LNCAP (cell line): ENCODE measurements around the gene IGF1R.

Experiments used
- TF ChIP-seq, protein P1 (sequence below): fragments of 450-650 bp; IDR thresholded peaks from 2 replicates; pipeline ENCODE4 v1.5.1; 2017; ENCODE audit warnings: mild to moderate bottlenecking

The IGF1R gene

DNA sequence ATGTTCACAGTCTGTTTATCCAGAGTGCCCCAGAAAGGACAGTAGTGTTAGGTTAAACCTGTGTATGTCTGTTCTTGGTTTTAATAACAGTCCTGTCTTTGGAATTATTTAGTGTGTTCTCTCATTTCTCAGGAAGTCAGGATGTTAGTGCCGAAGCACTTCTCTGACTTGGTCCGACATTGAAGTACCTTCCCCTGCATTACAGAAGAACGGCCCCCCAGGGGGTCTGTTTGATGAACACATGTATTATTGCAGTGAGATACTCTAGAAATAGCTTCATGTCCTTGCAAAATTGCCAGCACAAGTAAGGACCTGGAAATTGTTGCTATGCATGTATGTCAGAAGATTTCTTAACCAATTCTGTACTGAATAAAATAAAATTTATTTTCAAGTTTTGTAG lies 110.9 kb downstream of the IGF1R start:
- TF ChIP-seq, protein P1, sequence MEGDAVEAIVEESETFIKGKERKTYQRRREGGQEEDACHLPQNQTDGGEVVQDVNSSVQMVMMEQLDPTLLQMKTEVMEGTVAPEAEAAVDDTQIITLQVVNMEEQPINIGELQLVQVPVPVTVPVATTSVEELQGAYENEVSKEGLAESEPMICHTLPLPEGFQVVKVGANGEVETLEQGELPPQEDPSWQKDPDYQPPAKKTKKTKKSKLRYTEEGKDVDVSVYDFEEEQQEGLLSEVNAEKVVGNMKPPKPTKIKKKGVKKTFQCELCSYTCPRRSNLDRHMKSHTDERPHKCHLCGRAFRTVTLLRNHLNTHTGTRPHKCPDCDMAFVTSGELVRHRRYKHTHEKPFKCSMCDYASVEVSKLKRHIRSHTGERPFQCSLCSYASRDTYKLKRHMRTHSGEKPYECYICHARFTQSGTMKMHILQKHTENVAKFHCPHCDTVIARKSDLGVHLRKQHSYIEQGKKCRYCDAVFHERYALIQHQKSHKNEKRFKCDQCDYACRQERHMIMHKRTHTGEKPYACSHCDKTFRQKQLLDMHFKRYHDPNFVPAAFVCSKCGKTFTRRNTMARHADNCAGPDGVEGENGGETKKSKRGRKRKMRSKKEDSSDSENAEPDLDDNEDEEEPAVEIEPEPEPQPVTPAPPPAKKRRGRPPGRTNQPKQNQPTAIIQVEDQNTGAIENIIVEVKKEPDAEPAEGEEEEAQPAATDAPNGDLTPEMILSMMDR, result no peak

DNA sequence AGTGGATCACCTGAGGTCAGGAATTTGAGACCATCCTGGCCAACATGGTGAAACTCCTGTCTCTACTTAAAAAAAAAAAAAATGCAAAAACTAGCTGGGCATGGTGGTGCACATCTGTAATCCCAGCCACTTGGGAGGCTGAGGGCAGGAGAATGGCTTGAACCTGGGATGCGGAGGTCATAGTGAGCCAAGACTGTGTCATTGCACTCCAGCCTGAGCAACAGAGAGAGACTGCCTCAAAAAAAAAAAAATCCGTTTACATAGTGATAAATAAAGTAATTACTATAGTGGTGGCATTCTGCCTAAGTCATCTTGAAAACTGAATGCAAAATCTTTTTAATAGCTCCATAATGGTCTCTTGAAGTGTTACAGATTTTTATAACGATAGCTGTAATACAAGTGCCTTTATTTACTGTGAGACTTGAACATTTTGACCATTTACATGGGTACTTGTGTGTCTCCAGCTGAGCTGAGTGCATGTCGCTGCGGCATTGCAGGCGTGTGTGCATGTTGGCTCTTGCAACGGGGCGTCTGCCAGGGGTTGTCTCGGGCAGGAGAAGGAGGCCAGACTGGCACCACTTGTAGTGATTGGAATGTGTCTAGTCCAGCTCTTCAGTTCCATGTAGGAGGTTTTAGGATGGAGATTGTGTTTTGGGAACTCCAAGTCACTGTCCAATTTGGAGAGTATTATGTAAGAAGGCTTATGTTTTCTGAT lies 111.9 kb downstream of the IGF1R start:
- TF ChIP-seq, protein P1, result no peak

DNA sequence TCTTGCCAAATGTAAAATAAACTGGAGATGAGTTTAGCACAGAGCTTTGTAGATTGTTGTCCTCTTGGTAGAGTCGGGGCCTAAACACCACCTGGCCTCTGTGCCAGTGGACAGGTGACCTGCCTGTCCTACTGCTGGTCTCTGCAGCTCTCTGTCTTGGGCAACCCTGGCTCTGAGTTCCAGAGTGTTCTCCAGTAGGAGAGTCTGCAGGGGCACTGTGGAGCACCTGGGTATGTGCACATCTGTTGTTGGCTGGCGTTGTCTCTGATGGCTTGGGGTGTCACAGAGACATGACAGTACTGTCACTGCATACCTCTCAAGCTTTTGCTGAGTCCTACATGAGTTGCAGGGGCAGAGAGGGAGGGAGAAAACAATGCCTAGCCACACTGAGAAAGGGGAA lies 112.6 kb downstream of the IGF1R start:
- TF ChIP-seq, protein P1, result no peak

DNA sequence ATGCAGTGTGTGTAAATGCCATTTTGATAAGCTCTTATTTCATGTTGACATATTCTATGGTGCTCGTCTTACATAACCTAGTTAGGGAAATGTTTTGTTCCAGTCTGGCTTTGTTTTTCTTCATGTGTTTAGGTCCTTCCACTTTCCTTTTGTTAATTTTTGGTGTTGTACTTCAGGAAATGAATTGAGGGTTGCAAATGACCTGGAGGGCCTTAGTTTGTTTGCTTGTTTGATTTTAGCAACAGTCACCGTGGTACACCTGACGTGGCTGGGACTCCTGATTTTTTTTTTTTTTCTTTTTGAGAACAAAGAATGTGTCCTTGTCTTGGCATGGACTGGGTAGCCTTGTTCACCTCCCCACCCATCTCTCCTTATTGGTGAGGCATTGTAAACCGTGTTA lies 114.8 kb downstream of the IGF1R start:
- TF ChIP-seq, protein P1, result no peak

DNA sequence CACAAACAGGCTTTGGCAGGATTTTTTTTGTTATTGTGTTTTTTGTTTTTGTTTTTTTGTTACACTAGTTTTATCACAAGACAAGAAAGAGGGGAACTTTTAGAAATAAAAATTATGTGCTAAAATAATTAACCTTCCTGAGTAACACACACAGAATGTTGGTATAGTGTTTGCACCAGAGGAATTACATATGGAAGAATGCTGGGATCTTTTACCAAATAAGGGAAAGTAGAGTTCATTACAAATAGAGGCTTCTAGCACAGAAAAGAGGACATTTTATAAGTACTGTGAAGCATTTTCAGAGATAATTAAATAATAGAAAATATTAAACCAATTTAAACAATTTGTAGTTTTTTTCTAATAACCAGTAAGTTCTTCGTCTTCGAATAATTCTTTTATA lies 116.0 kb downstream of the IGF1R start:
- TF ChIP-seq, protein P1, result no peak

DNA sequence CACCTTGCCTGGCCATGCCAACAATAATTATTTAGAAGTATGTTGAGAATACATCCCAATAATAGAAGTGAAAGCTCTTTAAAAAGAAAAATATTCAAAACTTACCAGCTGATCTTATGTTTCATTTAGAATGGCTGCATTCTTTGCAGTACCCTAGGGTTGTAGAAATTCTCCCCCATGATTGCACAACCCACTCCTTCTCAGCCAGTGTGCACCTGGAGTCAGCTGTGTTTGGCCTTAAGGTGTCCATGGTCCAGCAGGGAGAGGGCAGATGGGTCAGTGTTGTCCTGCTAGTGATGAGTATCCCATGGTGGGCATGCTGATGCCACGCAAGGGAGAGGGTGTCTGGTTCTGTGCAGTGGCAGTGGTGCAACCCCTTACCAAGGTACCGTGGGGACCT lies 117.3 kb downstream of the IGF1R start:
- TF ChIP-seq, protein P1, result no peak

DNA sequence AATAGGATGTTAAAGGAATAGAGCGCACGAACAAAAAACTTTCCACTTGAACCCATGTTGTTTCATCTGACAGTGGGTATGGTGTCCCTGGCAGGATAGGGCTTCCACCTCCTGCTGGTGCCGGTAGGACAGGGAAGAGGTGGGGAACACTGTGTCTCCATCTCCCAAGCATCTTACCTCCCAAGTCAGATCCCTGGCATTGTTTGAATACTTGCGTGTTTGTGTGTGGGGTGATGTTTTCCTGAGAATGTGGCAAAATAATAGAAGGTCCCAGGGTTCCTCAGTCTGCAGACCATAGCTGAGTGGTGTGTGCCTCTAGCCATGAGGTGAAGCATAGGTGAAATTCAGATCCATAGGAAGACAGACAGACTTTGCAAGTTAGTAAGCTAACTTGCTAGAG lies 119.4 kb downstream of the IGF1R start:
- TF ChIP-seq, protein P1, result no peak

DNA sequence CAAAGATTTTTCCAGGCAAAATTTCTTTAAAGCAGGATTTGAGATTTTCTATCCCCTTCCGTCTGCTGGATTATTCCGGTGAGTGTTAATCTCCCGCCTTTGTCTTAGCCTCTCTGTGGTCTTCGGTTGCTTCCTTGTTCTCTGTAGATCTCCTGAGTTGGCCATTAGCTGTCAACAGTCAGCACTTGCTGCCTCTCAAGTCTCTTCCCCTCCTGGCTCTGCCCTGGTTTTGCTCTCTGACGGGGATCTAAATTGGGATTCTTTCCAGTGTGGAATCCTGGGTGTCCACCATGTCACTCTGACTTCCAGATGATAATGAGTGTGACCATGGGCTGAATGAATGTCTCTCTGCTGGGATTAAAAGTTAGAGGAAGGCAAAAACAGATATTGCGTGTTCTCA lies 121.5 kb downstream of the IGF1R start:
- TF ChIP-seq, protein P1, result no peak
